Keratinocyte (primary cell): ENCODE results near the gene DUSP7. TPM values are rescaled to one million over a fixed set of nuclear protein-coding genes. Genes with fewer than 3 reads are reported as not detected.

Experiments used
- DNase-seq: peaks from one replicate; pipeline ENCODE4 v3.0.0-alpha.2; 2011; ENCODE audit warnings: low read depth, missing footprints, low spot score
- FAIRE-seq: peaks from 2 replicates; lab custom pipeline; 2011; peaks lifted over from hg19 to GRCh38; lab: Jason Lieb, UNC
- H2AFZ ChIP-seq: 2 replicates; pipeline ENCODE4 v1.6.0; 2012; ENCODE audit warnings: low read length, control low read depth, inconsistent platforms; ENCODE audit not compliant: control insufficient read depth
- H3K27ac ChIP-seq: 2 replicates; pipeline ENCODE4 v1.5.1; 2011; ENCODE audit warnings: low read length; ENCODE audit not compliant: control insufficient read depth, insufficient read depth
- H3K27me3 ChIP-seq: 3 replicates; pipeline ENCODE4 v1.6.0; 2011; ENCODE audit warnings: low read length; ENCODE audit not compliant: control insufficient read depth, insufficient read depth; ENCODE audit errors: extremely low read depth
- H3K36me3 ChIP-seq, 2 experiments: 2 replicates in 1 of 2; 3 replicates in 1 of 2; pipeline ENCODE4 v1.5.1; 2011; ENCODE audit warnings: low read length in 2 of 2, mild to moderate bottlenecking in 1 of 2; ENCODE audit not compliant: control insufficient read depth in 2 of 2, insufficient read depth in 2 of 2; ENCODE audit errors: extremely low read depth in 1 of 2
- H3K4me1 ChIP-seq: 3 replicates; pipeline ENCODE4 v1.5.1; 2011; ENCODE audit warnings: low read length; ENCODE audit not compliant: control insufficient read depth, insufficient read depth; ENCODE audit errors: extremely low read depth
- H3K4me2 ChIP-seq: 3 replicates; pipeline ENCODE4 v1.6.0; 2011; ENCODE audit warnings: low read depth, low read length; ENCODE audit not compliant: control insufficient read depth, insufficient read depth; ENCODE audit errors: extremely low read depth
- H3K4me3 ChIP-seq, 3 experiments: fragments of 200-600 bp in 1 of 3; sonication (generic) in 1 of 3; 2 replicates in 2 of 3; 3 replicates in 1 of 3; pipeline ENCODE4 v1.5.1; 2011 to 2016; ENCODE audit warnings: low read length in 3 of 3, mild to moderate bottlenecking in 3 of 3, control low read depth in 2 of 3, inconsistent platforms in 1 of 3, low read depth in 1 of 3, mixed read lengths in 1 of 3, mixed run types in 1 of 3, moderate library complexity in 1 of 3; ENCODE audit not compliant: control insufficient read depth in 2 of 3, insufficient read depth in 2 of 3; ENCODE audit errors: extremely low read depth in 1 of 3
- H3K79me2 ChIP-seq: 2 replicates; pipeline ENCODE4 v1.6.0; 2012; ENCODE audit warnings: low read length; ENCODE audit not compliant: control insufficient read depth, insufficient read depth
- H3K9ac ChIP-seq: 3 replicates; pipeline ENCODE4 v1.6.0; 2011; ENCODE audit warnings: low read length; ENCODE audit not compliant: control insufficient read depth, insufficient read depth; ENCODE audit errors: extremely low read depth
- H3K9me1 ChIP-seq: 3 replicates; pipeline ENCODE4 v1.6.0; 2011; ENCODE audit warnings: low read length; ENCODE audit not compliant: control insufficient read depth, insufficient read depth; ENCODE audit errors: extremely low read depth
- H3K9me3 ChIP-seq: 2 replicates; pipeline ENCODE4 v1.5.1; 2012; ENCODE audit warnings: low read depth, low read length; ENCODE audit not compliant: control insufficient read depth
- H4K20me1 ChIP-seq: 3 replicates; pipeline ENCODE4 v1.6.0; 2011; ENCODE audit warnings: low read length; ENCODE audit not compliant: control insufficient read depth, insufficient read depth; ENCODE audit errors: extremely low read depth
- EZH2 ChIP-seq: IDR thresholded peaks from one replicate; pipeline ENCODE4 v1.6.1; 2012; ENCODE audit warnings: inconsistent platforms, mild to moderate bottlenecking, low read length, moderate library complexity
- dilution Hi-C: fragments of 300-500 bp; cut with MboI; formaldehyde crosslinking; loops from one replicate; pipeline ENCODE4 v1.7.0; 2020; ENCODE audit warnings: low sequenced_read_pairs; ENCODE audit not compliant: extremely low pct_ligation_motif_present
- polyA plus RNA-seq, 5 experiments: library from polyadenylated mRNA; depleted of rRNA in 3 of 5; stranded (reverse) in 3 of 5; stranded (forward) in 1 of 5; unstranded in 1 of 5; fragments of >200 nt; gene quantifications; 1 replicate in 1 of 5; 2 replicates in 3 of 5; 3 replicates in 1 of 5; pipeline versions ENCODE4 v1.2.1 to v1.2.3, GENCODE V29; 2011 to 2012; ENCODE audit warnings: missing spikeins in 2 of 5, low read depth in 1 of 5, low replicate concordance in 1 of 5
- TF ChIP-seq, protein P1 (sequence below), 3 experiments: IDR thresholded peaks in 1 of 3; conservative IDR thresholded peaks in 1 of 3; optimal IDR thresholded peaks in 1 of 3; 2 replicates in 2 of 3; 3 replicates in 1 of 3; pipeline versions ENCODE3 to v1.5.1; 2011; ENCODE audit warnings: low read length in 3 of 3, mild to moderate bottlenecking in 3 of 3, moderate library complexity in 2 of 3, control low read depth in 1 of 3, inconsistent platforms in 1 of 3; ENCODE audit not compliant: insufficient read depth in 2 of 3; ENCODE audit errors: extremely low read depth in 1 of 3

The DUSP7 gene
- polyA plus RNA-seq, 1 donor (not counting 4 experiments of a cell fraction or from before 2014, with no cell fraction given), result 103 TPM

DNA sequence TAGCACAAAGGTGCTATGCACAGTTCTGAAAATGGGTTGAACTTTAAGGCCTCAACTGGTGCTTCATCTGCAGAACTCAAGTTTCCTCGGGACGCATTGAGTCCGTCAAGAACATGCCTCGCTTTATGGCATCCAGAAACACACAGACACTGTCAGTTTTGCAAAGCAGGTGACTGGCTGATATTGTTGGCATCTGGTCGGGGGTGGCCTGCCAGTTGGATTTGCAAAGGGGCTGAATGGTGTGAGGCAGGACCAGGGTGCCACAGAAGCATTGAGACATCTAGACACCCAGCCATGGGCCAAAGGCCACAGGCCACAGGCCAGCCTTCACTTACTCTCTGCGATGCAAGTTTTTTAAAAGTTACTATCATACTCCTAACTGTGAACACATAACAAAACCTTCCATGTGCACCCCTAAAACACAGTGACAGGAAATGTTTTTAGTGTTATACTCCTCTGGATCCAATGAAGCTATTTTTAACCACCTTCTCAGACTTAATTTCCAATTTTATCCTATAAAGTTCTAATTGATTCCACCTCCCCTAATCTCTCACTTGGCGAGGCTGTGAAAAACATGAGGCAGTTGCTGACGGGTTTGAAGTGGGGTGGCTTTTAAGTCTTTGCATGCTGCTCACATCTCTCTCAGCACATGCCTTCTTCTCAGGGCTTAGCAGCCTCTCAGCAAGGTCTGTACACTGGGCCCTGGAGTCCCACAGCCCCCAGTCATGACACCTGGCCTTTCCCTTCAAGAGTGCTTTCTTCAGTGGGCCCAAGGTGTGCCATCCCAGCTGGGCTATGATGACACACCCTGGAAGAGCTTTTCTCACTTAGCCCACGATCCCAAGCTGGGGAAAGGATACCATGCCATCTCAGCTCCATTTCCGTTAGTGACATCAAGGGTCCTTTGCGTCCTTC, 38.5 kb upstream of the DUSP7 start:
- Histone ChIP-seq H3K27me3 (no peaks in the 10 kb centered on the region), H2AFZ (no peak overlapping the region), H3K36me3 (peaks cover 3 to 18% of the 10 kb centered on the region in 2 experiments), H3K4me1 (peaks cover 7% of the 10 kb centered on the region), H3K27ac (no peak overlapping the region), H3K79me2 (no peaks in the 10 kb centered on the region), H3K4me3 (no peak overlapping the region), H4K20me1 (no peaks in the 10 kb centered on the region), H3K9ac (no peak overlapping the region), H3K4me2 (no peak overlapping the region), H3K9me1 (no peaks in the 10 kb centered on the region), H3K9me3 (no peaks in the 10 kb centered on the region)
- TF ChIP-seq EZH2, result no peak
- TF ChIP-seq, protein P1, sequence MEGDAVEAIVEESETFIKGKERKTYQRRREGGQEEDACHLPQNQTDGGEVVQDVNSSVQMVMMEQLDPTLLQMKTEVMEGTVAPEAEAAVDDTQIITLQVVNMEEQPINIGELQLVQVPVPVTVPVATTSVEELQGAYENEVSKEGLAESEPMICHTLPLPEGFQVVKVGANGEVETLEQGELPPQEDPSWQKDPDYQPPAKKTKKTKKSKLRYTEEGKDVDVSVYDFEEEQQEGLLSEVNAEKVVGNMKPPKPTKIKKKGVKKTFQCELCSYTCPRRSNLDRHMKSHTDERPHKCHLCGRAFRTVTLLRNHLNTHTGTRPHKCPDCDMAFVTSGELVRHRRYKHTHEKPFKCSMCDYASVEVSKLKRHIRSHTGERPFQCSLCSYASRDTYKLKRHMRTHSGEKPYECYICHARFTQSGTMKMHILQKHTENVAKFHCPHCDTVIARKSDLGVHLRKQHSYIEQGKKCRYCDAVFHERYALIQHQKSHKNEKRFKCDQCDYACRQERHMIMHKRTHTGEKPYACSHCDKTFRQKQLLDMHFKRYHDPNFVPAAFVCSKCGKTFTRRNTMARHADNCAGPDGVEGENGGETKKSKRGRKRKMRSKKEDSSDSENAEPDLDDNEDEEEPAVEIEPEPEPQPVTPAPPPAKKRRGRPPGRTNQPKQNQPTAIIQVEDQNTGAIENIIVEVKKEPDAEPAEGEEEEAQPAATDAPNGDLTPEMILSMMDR (optimal IDR thresholded peaks at IDR 0.05 in 1 of 3, IDR thresholded peaks at IDR 0.05 in 1 of 3, conservative IDR thresholded peaks at IDR 0.05 in 1 of 3; ENCODE audit: extremely low read depth in 1 of 3, insufficient read depth in 2 of 3, low read length in 3 of 3), result no peak
- dilution Hi-C loops, result no loop called here
- DNase-seq, result no peak
- FAIRE-seq, result no peak

DNA sequence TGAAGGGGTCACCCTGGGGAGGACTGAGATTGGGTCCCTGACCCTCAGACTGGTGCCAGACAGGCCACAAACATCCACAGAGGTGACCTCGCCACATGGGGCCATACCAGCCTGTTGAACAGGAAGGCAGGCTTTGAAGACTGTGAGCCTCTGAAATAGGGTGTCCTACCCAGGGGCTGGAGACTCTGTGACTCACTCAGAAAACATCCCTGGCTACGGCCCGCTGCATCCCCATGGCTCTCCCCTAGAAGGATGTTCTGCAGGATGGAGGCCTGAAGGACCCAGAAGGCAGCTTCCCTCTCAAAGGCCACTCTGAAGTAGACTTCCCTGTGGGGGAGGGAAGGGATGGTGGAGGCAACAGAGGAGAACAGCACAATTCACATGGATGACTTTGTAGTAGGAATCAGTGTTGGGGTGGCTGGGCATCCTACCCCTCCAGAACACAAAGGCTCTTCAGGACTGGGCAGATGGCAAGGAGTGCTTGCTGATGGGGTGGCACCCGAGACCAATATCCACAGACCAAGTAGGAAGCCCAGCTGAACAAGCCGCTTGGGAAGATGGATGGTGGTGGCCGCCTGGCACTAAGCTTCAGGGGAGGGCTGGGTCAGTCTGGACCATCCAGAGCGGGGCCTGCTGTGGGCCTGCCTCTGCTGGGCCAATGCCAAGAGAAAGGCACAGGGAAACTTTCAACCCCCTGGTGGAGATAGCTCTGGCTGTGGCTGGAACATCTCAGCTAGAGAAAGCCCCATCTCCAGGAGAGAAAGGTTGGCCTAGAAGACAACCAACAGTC, 37.6 kb upstream of the DUSP7 start:
- Histone ChIP-seq H3K4me2 (no peak overlapping the region), H3K9me1 (no peaks in the 10 kb centered on the region), H3K9ac (no peak overlapping the region), H3K79me2 (no peaks in the 10 kb centered on the region), H3K27ac (no peak overlapping the region), H4K20me1 (no peaks in the 10 kb centered on the region), H3K4me1 (peaks cover 8% of the 10 kb centered on the region), H3K27me3 (no peaks in the 10 kb centered on the region), H3K9me3 (no peaks in the 10 kb centered on the region), H3K36me3 (peaks cover 3 to 18% of the 10 kb centered on the region in 2 experiments), H3K4me3 (no peak overlapping the region), H2AFZ (no peak overlapping the region)
- dilution Hi-C loops, result no loop called here
- DNase-seq, result no peak
- TF ChIP-seq, protein P1 (optimal IDR thresholded peaks at IDR 0.05 in 1 of 3, IDR thresholded peaks at IDR 0.05 in 1 of 3, conservative IDR thresholded peaks at IDR 0.05 in 1 of 3; ENCODE audit: extremely low read depth in 1 of 3, insufficient read depth in 2 of 3, low read length in 3 of 3), result no peak
- TF ChIP-seq EZH2, result no peak
- no peak for FAIRE-seq
